Mesothelial cell of epicardium (in vitro differentiated cells): Measurements from ENCODE around the gene GBA3. TPM values are rescaled to one million over a fixed set of nuclear protein-coding genes. Genes with fewer than 3 reads are reported as not detected.

Source experiments
- DNase-seq, 2 experiments: peaks; one replicate each; pipeline ENCODE4 v3.0.0; 2021; ENCODE audit warnings: low spot score in 2 of 2; ENCODE audit not compliant: unreplicated experiment in 2 of 2
- H3K27ac Mint-ChIP-seq: 2 replicates; pipeline ENCODE4 v1.8.0; 2021; ENCODE audit warnings: mixed read lengths
- H3K27me3 Mint-ChIP-seq: 2 replicates; pipeline ENCODE4 v1.8.0; 2021; ENCODE audit warnings: low read depth, mixed read lengths
- H3K36me3 Mint-ChIP-seq: 2 replicates; pipeline ENCODE4 v1.8.0; 2021; ENCODE audit warnings: mixed read lengths
- H3K4me1 Mint-ChIP-seq: 2 replicates; pipeline ENCODE4 v1.8.0; 2021; ENCODE audit warnings: mixed read lengths
- H3K4me3 Mint-ChIP-seq: 2 replicates; pipeline ENCODE4 v1.8.0; 2021; ENCODE audit warnings: mild to moderate bottlenecking, moderate library complexity, mixed read lengths
- H3K9me3 Mint-ChIP-seq: 2 replicates; pipeline ENCODE4 v1.8.0; 2021; ENCODE audit warnings: mixed read lengths
- total RNA-seq: library from RNA; stranded (reverse); gene quantifications from 3 replicates; pipeline ENCODE4 v1.2.1, GENCODE V29; 2021
- TF ChIP-seq, protein P1 (sequence below): fragments of 200-600 bp; sonication (generic); IDR thresholded peaks from one replicate; pipeline ENCODE4 v1.5.0; 2021; ENCODE audit warnings: antibody characterized with exemption; ENCODE audit not compliant: unreplicated experiment

Gene GBA3
- total RNA-seq, 1 donor from 2014 or later = not detected

DNA sequence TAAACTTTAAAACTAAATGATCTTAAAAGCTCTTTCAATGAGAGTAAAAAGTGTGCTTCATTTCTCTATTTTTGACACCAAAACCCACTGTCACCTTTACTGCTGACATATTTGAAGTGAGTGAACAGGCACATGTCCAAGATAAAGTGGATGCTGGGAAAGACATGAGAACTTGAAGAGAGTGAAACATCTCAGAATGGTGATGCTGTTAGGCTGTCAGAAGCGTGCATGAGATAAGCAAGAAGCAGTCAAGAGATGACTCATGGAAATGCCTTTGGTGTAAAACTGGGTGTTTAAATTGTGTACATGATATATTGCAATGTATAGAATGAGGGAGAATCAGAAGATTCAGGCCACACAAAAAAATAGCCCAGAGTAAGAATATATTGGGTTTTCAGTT lies 21.8 kb upstream of the GBA3 start:
- no peak for DNase-seq
- no peaks in the 10 kb centered on the region for H3K9me3 Mint-ChIP-seq
- no peak overlapping the region for H3K27ac Mint-ChIP-seq
- no peaks in the 10 kb centered on the region for H3K36me3 Mint-ChIP-seq
- H3K4me3 Mint-ChIP-seq = no peak overlapping the region
- H3K4me1 Mint-ChIP-seq = peaks cover 29% of the 10 kb centered on the region
- TF ChIP-seq, protein P1, sequence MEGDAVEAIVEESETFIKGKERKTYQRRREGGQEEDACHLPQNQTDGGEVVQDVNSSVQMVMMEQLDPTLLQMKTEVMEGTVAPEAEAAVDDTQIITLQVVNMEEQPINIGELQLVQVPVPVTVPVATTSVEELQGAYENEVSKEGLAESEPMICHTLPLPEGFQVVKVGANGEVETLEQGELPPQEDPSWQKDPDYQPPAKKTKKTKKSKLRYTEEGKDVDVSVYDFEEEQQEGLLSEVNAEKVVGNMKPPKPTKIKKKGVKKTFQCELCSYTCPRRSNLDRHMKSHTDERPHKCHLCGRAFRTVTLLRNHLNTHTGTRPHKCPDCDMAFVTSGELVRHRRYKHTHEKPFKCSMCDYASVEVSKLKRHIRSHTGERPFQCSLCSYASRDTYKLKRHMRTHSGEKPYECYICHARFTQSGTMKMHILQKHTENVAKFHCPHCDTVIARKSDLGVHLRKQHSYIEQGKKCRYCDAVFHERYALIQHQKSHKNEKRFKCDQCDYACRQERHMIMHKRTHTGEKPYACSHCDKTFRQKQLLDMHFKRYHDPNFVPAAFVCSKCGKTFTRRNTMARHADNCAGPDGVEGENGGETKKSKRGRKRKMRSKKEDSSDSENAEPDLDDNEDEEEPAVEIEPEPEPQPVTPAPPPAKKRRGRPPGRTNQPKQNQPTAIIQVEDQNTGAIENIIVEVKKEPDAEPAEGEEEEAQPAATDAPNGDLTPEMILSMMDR = no peak
- no peaks in the 10 kb centered on the region for H3K27me3 Mint-ChIP-seq

DNA sequence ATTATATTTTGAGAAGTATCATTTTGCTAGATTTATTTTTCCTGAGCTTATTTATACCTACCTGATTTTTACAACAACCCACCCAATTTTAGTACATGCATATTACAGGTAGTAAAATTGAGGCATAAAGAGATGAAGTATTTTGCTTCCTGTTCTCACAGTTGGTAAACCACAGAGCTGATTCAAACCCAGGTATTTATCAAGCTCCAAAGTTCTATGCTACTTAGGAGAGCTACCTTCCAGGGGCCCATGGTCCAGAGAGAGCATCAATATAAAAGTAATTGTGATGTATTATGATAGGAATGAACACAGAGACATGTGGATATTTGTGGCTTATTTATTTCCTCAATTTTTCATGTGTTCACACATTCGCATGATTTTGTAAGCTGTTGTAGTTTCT lies 20.2 kb upstream of the GBA3 start:
- H3K27me3 Mint-ChIP-seq = no peaks in the 10 kb centered on the region
- DNase-seq = no peak
- TF ChIP-seq, protein P1 = no peak
- no peak overlapping the region for H3K4me3 Mint-ChIP-seq
- peaks cover 29% of the 10 kb centered on the region for H3K4me1 Mint-ChIP-seq
- no peak overlapping the region for H3K27ac Mint-ChIP-seq
- H3K9me3 Mint-ChIP-seq = no peaks in the 10 kb centered on the region
- no peaks in the 10 kb centered on the region for H3K36me3 Mint-ChIP-seq

DNA sequence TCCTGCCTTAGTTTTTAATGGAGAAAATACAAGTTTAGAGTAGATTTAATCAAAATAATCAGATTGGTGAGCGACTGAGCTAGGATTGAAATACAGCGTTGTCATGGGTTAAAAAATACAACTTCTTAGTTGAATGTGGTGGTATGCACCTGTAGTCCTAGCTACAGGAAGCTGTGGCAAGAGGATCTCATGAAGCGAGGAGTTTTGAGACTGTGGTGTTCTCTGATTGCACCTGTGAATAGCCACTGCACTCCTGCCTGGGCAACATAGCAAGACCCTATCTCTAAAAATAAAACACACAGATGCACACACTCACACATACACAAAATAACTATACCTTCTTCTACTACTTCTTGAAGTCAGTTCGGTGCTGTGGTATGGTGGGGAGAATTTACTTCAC lies 19.8 kb upstream of the GBA3 start:
- no peak overlapping the region for H3K27ac Mint-ChIP-seq
- DNase-seq = no peak
- no peaks in the 10 kb centered on the region for H3K27me3 Mint-ChIP-seq
- TF ChIP-seq, protein P1 = no peak
- no peaks in the 10 kb centered on the region for H3K36me3 Mint-ChIP-seq
- peaks cover 29% of the 10 kb centered on the region for H3K4me1 Mint-ChIP-seq
- H3K9me3 Mint-ChIP-seq = no peaks in the 10 kb centered on the region
- H3K4me3 Mint-ChIP-seq = no peak overlapping the region

DNA sequence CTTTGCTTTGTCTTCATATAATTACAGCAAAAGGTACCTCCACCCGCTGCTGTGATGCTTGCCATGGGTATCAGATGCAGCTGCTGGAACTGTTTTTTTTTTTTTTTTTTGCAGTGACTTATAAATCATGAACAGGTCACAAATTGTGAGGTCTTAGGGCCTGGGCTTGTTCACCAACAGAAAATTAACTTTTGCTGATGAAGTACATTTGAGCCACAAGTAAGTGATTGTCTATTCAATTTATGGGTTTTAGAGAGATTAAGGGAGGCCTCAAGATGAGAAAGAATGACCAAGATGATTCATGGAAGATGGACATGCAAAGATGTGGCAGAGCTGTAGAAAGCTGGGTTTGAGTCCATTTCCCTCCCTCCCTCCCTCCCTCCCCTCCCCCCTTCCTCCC lies 18.0 kb upstream of the GBA3 start:
- Mint-ChIP-seq H3K4me3 (no peak overlapping the region), H3K36me3 (no peaks in the 10 kb centered on the region), H3K27ac (no peak overlapping the region), H3K4me1 (peaks cover 22% of the 10 kb centered on the region), H3K9me3 (no peaks in the 10 kb centered on the region), H3K27me3 (no peaks in the 10 kb centered on the region)
- TF ChIP-seq, protein P1 = no peak
- no peak for DNase-seq

DNA sequence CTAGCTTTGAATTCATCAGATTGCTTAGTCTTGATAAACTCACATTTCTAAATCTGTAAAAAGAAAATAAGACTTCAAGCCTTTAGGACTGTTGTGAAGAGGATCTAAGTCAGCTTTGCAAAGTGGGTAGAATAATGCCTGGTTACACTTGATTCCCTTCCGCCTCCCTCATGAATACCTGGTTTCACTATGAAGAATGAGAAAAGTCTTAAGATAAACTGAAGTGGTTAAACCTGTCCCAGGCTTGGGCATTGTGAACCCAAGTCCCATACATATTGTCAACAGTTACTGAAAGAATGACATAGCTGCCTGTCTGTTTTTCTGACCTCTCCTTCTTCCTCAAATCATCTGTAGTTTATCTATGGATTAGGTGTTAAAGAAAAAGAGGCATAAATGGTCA lies 16.7 kb upstream of the GBA3 start:
- no peak for DNase-seq
- Mint-ChIP-seq H3K27ac (no peak overlapping the region), H3K4me1 (peaks cover 17% of the 10 kb centered on the region), H3K27me3 (no peaks in the 10 kb centered on the region), H3K36me3 (no peaks in the 10 kb centered on the region), H3K4me3 (no peak overlapping the region), H3K9me3 (no peaks in the 10 kb centered on the region)
- TF ChIP-seq, protein P1 = no peak

DNA sequence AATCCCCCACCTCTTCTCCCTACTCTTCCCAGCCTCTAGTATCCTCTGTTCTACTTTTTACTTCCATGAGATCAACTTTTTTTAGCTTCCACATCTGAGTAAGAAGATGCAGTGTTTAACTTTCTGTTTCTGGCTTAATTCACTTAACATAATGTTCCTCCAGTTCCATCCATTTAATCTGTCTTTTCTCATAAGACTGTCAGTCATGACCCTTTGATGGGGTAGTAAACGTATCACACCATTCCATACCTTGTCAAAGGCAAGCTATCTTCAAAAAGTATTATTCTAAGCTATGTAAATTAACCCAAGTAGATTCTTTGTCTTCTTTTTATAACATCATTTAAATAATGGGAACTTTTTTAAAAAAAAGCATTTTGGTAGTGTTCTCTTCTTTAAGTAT lies 15.0 kb upstream of the GBA3 start:
- Mint-ChIP-seq H3K36me3 (no peaks in the 10 kb centered on the region), H3K9me3 (no peaks in the 10 kb centered on the region), H3K27ac (no peak overlapping the region), H3K4me3 (no peak overlapping the region), H3K27me3 (no peaks in the 10 kb centered on the region), H3K4me1 (peaks cover 18% of the 10 kb centered on the region)
- TF ChIP-seq, protein P1 = no peak
- DNase-seq = no peak
